A549 (cell line): Measurements from ENCODE around the gene SLC34A1. TPM values are rescaled to one million over a fixed set of nuclear protein-coding genes. Genes with fewer than 3 reads are reported as not detected.

ENCODE experiments used
- ATAC-seq, 2 experiments: fragments of 200-7000 bp in 1 of 2; fragments of >200 bp in 1 of 2; cut with Nextera tagmentation in 1 of 2; cut with Tn5 transposase in 1 of 2; 3 replicates each; pipeline versions ENCODE4 v1.8.0 to v1.9.1; 2018 to 2020; ENCODE audit warnings: mild to moderate bottlenecking in 1 of 2, moderate library complexity in 1 of 2
- CTCF ChIA-PET: fragments of 300-600 bp; sonication (Branson Sonifier 250); formaldehyde crosslinking; extraction: SDS; loops from one replicate; lab custom pipeline; 2021; ENCODE audit warnings: antibody characterized with exemption, inconsistent platforms; lab: Yijun Ruan, JAX
- POLR2A ChIA-PET: fragments of 350-600 bp; formaldehyde crosslinking; extraction: SDS; loops from one replicate; lab custom pipeline; 2021; ENCODE audit warnings: antibody characterized with exemption, inconsistent platforms; lab: Yijun Ruan, JAX
- DNase-seq, 2 experiments: peaks; one replicate each; pipeline versions ENCODE4 v3.0.0 to v3.0.0-alpha.2; 2011 to 2016; ENCODE audit warnings: low read depth in 1 of 2, low spot score in 1 of 2
- FAIRE-seq: peaks from 2 replicates; lab custom pipeline; 2011; peaks lifted over from hg19 to GRCh38; lab: Jason Lieb, UNC
- H3K27ac ChIP-seq, 2 experiments: fragments of >200 bp; sonication (Bioruptor Twin); formaldehyde crosslinking; 3 replicates each; pipeline ENCODE4 v1.5.1; 2016 to 2017
- H3K4me1 ChIP-seq: fragments of >200 bp; sonication (Bioruptor Twin); formaldehyde crosslinking; 3 replicates; pipeline ENCODE4 v1.6.1; 2016
- H3K4me2 ChIP-seq: fragments of >200 bp; sonication (Bioruptor Twin); formaldehyde crosslinking; 3 replicates; pipeline ENCODE4 v1.6.1; 2016
- H3K4me3 ChIP-seq: fragments of >200 bp; sonication (Bioruptor Twin); formaldehyde crosslinking; 3 replicates; pipeline ENCODE4 v1.5.1; 2016
- H3K9me3 ChIP-seq: fragments of >200 bp; sonication (Bioruptor Twin); formaldehyde crosslinking; 3 replicates; pipeline ENCODE4 v1.6.1; 2016
- BCL3 ChIP-seq: fragments of >200 bp; sonication (Bioruptor Twin); formaldehyde crosslinking; IDR thresholded peaks from 3 replicates; pipeline ENCODE4 v1.6.1; 2016
- BHLHE40 ChIP-seq: IDR thresholded peaks from 2 replicates; pipeline ENCODE4 v1.6.1; 2012; ENCODE audit warnings: low read depth, low read length, inconsistent platforms
- CHD2 ChIP-seq: fragments of 150-350 bp; IDR thresholded peaks from 2 replicates; pipeline ENCODE4 v1.6.1; 2014; ENCODE audit warnings: low read length; ENCODE audit not compliant: partially characterized antibody
- FOSL2 ChIP-seq, 2 experiments: fragments of 450-650 bp in 1 of 2; fragments of >200 bp in 1 of 2; sonication (Bioruptor Twin) in 1 of 2; formaldehyde crosslinking; IDR thresholded peaks; 2 replicates each; pipeline versions ENCODE4 v1.5.0 to v1.6.1; 2016 to 2020; ENCODE audit warnings: mild to moderate bottlenecking in 1 of 2, moderate library complexity in 1 of 2
- HOXA7 ChIP-seq: fragments of 250-450 bp; sonication (Bioruptor Pico); IDR thresholded peaks from 2 replicates; pipeline ENCODE4 v1.5.0; 2020; ENCODE audit warnings: mild to moderate bottlenecking, moderate library complexity
- HOXB5 ChIP-seq: fragments of 250-450 bp; sonication (Bioruptor Pico); IDR thresholded peaks from 2 replicates; pipeline ENCODE4 v1.5.0; 2020; ENCODE audit warnings: mild to moderate bottlenecking, moderate library complexity
- MAFK ChIP-seq: fragments of 450-650 bp; IDR thresholded peaks from 2 replicates; pipeline ENCODE4 v1.6.1; 2014; ENCODE audit not compliant: partially characterized antibody
- MAZ ChIP-seq: fragments of 150-350 bp; IDR thresholded peaks from 2 replicates; pipeline ENCODE4 v1.6.1; 2014; ENCODE audit warnings: antibody characterized with exemption, low read depth, low read length, borderline replicate concordance
- PHF8 ChIP-seq: fragments of 200-600 bp; sonication (generic); IDR thresholded peaks from 2 replicates; pipeline ENCODE4 v1.6.1; 2016; ENCODE audit warnings: low read depth, mild to moderate bottlenecking, antibody characterized with exemption, moderate library complexity, borderline replicate concordance
- REST ChIP-seq: fragments of 200-600 bp; sonication (generic); IDR thresholded peaks from 2 replicates; pipeline ENCODE4 v1.6.1; 2016; ENCODE audit warnings: antibody characterized with exemption, mild to moderate bottlenecking, moderate library complexity
- RNF2 ChIP-seq: fragments of 200-600 bp; sonication (generic); IDR thresholded peaks from 2 replicates; pipeline ENCODE4 v1.6.1; 2016; ENCODE audit warnings: low read depth, mild to moderate bottlenecking, antibody characterized with exemption, moderate library complexity, borderline replicate concordance
- SREBF2 ChIP-seq: fragments of 450-650 bp; IDR thresholded peaks from 2 replicates; pipeline ENCODE4 v1.6.1; 2014; ENCODE audit warnings: mild to moderate bottlenecking, moderate library complexity
- TFCP2L1 ChIP-seq: fragments of 250-450 bp; sonication (Bioruptor Pico); IDR thresholded peaks from 2 replicates; pipeline ENCODE4 v1.5.0; 2021; ENCODE audit warnings: mild to moderate bottlenecking
- TP53 ChIP-seq: fragments of 250-450 bp; sonication (Bioruptor Pico); IDR thresholded peaks from 2 replicates; pipeline ENCODE4 v1.5.0; 2021; ENCODE audit warnings: mild to moderate bottlenecking, moderate library complexity
- WGBS: methylation state at CpG from one replicate; pipeline ENCODE4 v1.1.6; 2017; ENCODE audit errors: missing lambda C conversion rate; 5-methylcytosine and 5-hydroxymethylcytosine counted together
- polyA plus RNA-seq, 4 experiments: library from polyadenylated mRNA; depleted of rRNA in 3 of 4; stranded (reverse); fragments of >200 nt; fragmentation: RNase III in 1 of 4; extraction: RNeasy Plus Mini Kit Qiagen cat#74134 plus additional on column Dnase treatment in 1 of 4; gene quantifications; 2 replicates in 3 of 4; 3 replicates in 1 of 4; pipeline ENCODE4 v1.2.3, GENCODE V29; 2011 to 2017
- TF ChIP-seq, protein P1 (sequence below): fragments of 250-450 bp; sonication (Bioruptor Pico); IDR thresholded peaks from 2 replicates; pipeline ENCODE4 v1.5.0; 2021; ENCODE audit warnings: mild to moderate bottlenecking, moderate library complexity, borderline replicate concordance
- TF ChIP-seq, protein P2 (sequence below): fragments of 150-350 bp; IDR thresholded peaks from 2 replicates; pipeline ENCODE4 v1.6.1; 2014; ENCODE audit warnings: low read depth, mild to moderate bottlenecking, low read length
- TF ChIP-seq, protein P3 (sequence below): IDR thresholded peaks from 2 replicates; pipeline ENCODE4 v1.6.1; 2012; ENCODE audit warnings: low read depth, borderline replicate concordance

The SLC34A1 gene
- polyA plus RNA-seq, 2 of the 4 experiments (the other 2 are of a cell fraction), result 0.03 TPM; not detected in 1

- TF ChIP-seq, protein P1, sequence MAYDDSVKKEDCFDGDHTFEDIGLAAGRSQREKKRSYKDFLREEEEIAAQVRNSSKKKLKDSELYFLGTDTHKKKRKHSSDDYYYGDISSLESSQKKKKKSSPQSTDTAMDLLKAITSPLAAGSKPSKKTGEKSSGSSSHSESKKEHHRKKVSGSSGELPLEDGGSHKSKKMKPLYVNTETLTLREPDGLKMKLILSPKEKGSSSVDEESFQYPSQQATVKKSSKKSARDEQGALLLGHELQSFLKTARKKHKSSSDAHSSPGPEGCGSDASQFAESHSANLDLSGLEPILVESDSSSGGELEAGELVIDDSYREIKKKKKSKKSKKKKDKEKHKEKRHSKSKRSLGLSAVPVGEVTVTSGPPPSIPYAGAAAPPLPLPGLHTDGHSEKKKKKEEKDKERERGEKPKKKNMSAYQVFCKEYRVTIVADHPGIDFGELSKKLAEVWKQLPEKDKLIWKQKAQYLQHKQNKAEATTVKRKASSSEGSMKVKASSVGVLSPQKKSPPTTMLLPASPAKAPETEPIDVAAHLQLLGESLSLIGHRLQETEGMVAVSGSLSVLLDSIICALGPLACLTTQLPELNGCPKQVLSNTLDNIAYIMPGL, result no peak
- TF ChIP-seq TP53 (CRISPR knock-in tag) (no peak), CHD2 (no peak)
- TF ChIP-seq, protein P2, sequence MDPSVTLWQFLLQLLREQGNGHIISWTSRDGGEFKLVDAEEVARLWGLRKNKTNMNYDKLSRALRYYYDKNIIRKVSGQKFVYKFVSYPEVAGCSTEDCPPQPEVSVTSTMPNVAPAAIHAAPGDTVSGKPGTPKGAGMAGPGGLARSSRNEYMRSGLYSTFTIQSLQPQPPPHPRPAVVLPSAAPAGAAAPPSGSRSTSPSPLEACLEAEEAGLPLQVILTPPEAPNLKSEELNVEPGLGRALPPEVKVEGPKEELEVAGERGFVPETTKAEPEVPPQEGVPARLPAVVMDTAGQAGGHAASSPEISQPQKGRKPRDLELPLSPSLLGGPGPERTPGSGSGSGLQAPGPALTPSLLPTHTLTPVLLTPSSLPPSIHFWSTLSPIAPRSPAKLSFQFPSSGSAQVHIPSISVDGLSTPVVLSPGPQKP, result no peak
- TF ChIP-seq, all 56 proteins: peak for 0
Measured at GRCh38 chr5:177439518-177440053, 55.4 kb downstream of the SLC34A1 start (continued).

- no peak for DNase-seq
- Histone ChIP-seq H3K9me3 (no peaks in the 10 kb centered on the region), H3K4me1 (no peaks in the 10 kb centered on the region), H3K27ac (no peak overlapping the region), H3K4me2 (no peak overlapping the region), H3K4me3 (no peak overlapping the region)
- WGBS, result 93% methylated on average over 21 of the region's 24 CpGs
- TF ChIP-seq FOSL2 (IDR thresholded peaks at IDR 0.05) (no peak), FOSL2 (CRISPR knock-in tag; IDR thresholded peaks at IDR 0.05) (no peak), HOXA7 (CRISPR knock-in tag) (no peak), SREBF2 (no peak), BCL3 (no peak)
- 0 out of 6 replicates have a peak, but pooled peaks of 1 of the 2 experiments have one; percentile 4 for ATAC-seq
- POLR2A ChIA-PET, result interaction anchor here (1.6 to 3.7 kb wide), 2 partner anchors 7 to 8 kb away, joined by 4 to 12 read pairs; partner anchors contain the start of gene PRR7
- CTCF ChIA-PET, result interaction anchor here (0.5 to 25.5 kb wide), 10 partner anchors 13 to 704 kb away, joined by 3 to 871 read pairs (median 4); partner anchors contain the start of genes F12, GRK6, PFN3 and SLC34A1
- no peak for FAIRE-seq
Measured at GRCh38 chr5:177440211-177440989, 56.2 kb downstream of the SLC34A1 start.

GRCh38 chr5:177440990-177441780, 57.0 kb downstream of the SLC34A1 start:
- no peaks in the 10 kb centered on the region for H3K9me3 ChIP-seq
- CTCF ChIA-PET, result interaction anchor here (0.5 to 25.5 kb wide), 7 partner anchors 12 to 704 kb away, joined by 3 to 871 read pairs (median 5); partner anchors contain the start of genes F12, GRK6, PFN3 and SLC34A1
- TF ChIP-seq, protein P3, sequence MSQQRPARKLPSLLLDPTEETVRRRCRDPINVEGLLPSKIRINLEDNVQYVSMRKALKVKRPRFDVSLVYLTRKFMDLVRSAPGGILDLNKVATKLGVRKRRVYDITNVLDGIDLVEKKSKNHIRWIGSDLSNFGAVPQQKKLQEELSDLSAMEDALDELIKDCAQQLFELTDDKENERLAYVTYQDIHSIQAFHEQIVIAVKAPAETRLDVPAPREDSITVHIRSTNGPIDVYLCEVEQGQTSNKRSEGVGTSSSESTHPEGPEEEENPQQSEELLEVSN, result no peak
- no peak for TF ChIP-seq BHLHE40
- no peak for TF ChIP-seq RNF2
- no peak for TF ChIP-seq MAZ
- TF ChIP-seq PHF8, result no peak
- TF ChIP-seq HOXB5 (CRISPR knock-in tag), result no peak
- no peak for TF ChIP-seq TFCP2L1 (CRISPR knock-in tag)
- TF ChIP-seq REST, result no peak
- no peak for TF ChIP-seq MAFK
- WGBS, result 95% methylated on average over 22 of the region's 26 CpGs
- FAIRE-seq (no peak), ATAC-seq (no peak), DNase-seq (no peak)
- POLR2A ChIA-PET, result interaction anchor here (1.1 to 1.6 kb wide), 3 partner anchors 9 to 37 kb away, joined by 3 to 4 read pairs (median 3); partner anchors contain the start of gene GRK6
- H3K4me3 ChIP-seq, result no peak overlapping the region
- H3K4me1 ChIP-seq, result peaks cover 5% of the 10 kb centered on the region; the same call in 2 of the 3 replicates
- no peak overlapping the region for H3K27ac ChIP-seq
- no peak overlapping the region for H3K4me2 ChIP-seq
